WTC11 (cell line): ENCODE results near the gene PPARA. TPM values are rescaled to one million over a fixed set of nuclear protein-coding genes. Genes with fewer than 3 reads are reported as not detected.

ENCODE experiments used
- ATAC-seq: fragments of 200-7000 bp; cut with Tn5 transposase; 2 replicates; pipeline ENCODE4 v1.10.0; 2021; ENCODE audit warnings: mild to moderate bottlenecking, moderate library complexity
- CTCF ChIA-PET: fragments of 300-600 bp; sonication (Branson Sonifier 250); formaldehyde crosslinking; loops from one replicate; lab custom pipeline; 2021; ENCODE audit warnings: antibody characterized with exemption; lab: Charles Lee
- POLR2A ChIA-PET: fragments of 350-600 bp; sonication (Branson Sonifier 250); formaldehyde crosslinking; loops from one replicate; lab custom pipeline; 2021; ENCODE audit warnings: antibody characterized with exemption; lab: Charles Lee
- DNase-seq: peaks from one replicate; pipeline ENCODE4 v3.0.0; 2021; ENCODE audit warnings: low spot score
- H3K27ac Mint-ChIP-seq: 2 replicates; pipeline ENCODE4 v1.8.0; 2021; ENCODE audit warnings: mixed read lengths
- H3K27me3 Mint-ChIP-seq: 2 replicates; pipeline ENCODE4 v1.8.0; 2021; ENCODE audit warnings: low read depth, mild to moderate bottlenecking, moderate library complexity, mixed read lengths
- H3K36me3 Mint-ChIP-seq: 2 replicates; pipeline ENCODE4 v1.8.0; 2021; ENCODE audit warnings: mixed read lengths
- H3K4me1 Mint-ChIP-seq: 2 replicates; pipeline ENCODE4 v1.8.0; 2022; ENCODE audit warnings: mixed read lengths
- H3K4me3 Mint-ChIP-seq: 2 replicates; pipeline ENCODE4 v1.8.0; 2021; ENCODE audit warnings: mild to moderate bottlenecking, moderate library complexity, mixed read lengths
- H3K9me3 Mint-ChIP-seq: 2 replicates; pipeline ENCODE4 v1.8.0; 2021; ENCODE audit warnings: mixed read lengths
- ATF2 ChIP-seq: sonication (generic); formaldehyde crosslinking; IDR thresholded peaks from 2 replicates; pipeline ENCODE4 v1.8.1; 2022; ENCODE audit warnings: low read depth, missing genetic modification reagents, borderline replicate concordance
- ATF6 ChIP-seq: sonication (generic); formaldehyde crosslinking; IDR thresholded peaks from 2 replicates; pipeline ENCODE4 v1.8.1; 2023; ENCODE audit warnings: mild to moderate bottlenecking, missing genetic modification reagents
- CDX4 ChIP-seq: fragments of 250-450 bp; sonication (Bioruptor Pico); IDR thresholded peaks from 2 replicates; pipeline ENCODE4 v1.9.0; 2021; ENCODE audit warnings: moderate library complexity, mild to moderate bottlenecking, inconsistent platforms, borderline replicate concordance
- CREB1 ChIP-seq: sonication (generic); formaldehyde crosslinking; IDR thresholded peaks from 2 replicates; pipeline ENCODE4 v1.8.0; 2023; ENCODE audit warnings: mild to moderate bottlenecking, missing genetic modification reagents
- CREM ChIP-seq: sonication (generic); formaldehyde crosslinking; IDR thresholded peaks from 2 replicates; pipeline ENCODE4 v1.8.1; 2022; ENCODE audit warnings: mild to moderate bottlenecking, missing genetic modification reagents, moderate library complexity
- ELF4 ChIP-seq: sonication (generic); formaldehyde crosslinking; IDR thresholded peaks from 2 replicates; pipeline ENCODE4 v1.8.1; 2022; ENCODE audit warnings: low read depth, mild to moderate bottlenecking, moderate library complexity, missing genetic modification reagents
- FOXJ3 ChIP-seq: sonication (generic); formaldehyde crosslinking; IDR thresholded peaks from 2 replicates; pipeline ENCODE4 v1.9.0; 2021; ENCODE audit warnings: missing genetic modification reagents, mild to moderate bottlenecking, borderline replicate concordance
- FOXK1 ChIP-seq: sonication (generic); formaldehyde crosslinking; IDR thresholded peaks from 2 replicates; pipeline ENCODE4 v1.8.0; 2022; ENCODE audit warnings: mild to moderate bottlenecking, moderate library complexity, missing genetic modification reagents
- GABPB1 ChIP-seq: sonication (generic); formaldehyde crosslinking; IDR thresholded peaks from 2 replicates; pipeline ENCODE4 v1.8.1; 2023; ENCODE audit warnings: mild to moderate bottlenecking, missing genetic modification reagents
- GRHL2 ChIP-seq: fragments of 250-450 bp; sonication (Bioruptor Pico); IDR thresholded peaks from 2 replicates; pipeline ENCODE4 v1.8.0; 2022; ENCODE audit warnings: mild to moderate bottlenecking, moderate library complexity; ENCODE audit not compliant: insufficient replicate concordance, severe bottlenecking
- GTF2I ChIP-seq: fragments of 250-450 bp; sonication (Bioruptor Pico); conservative IDR thresholded peaks from 2 replicates; pipeline ENCODE4 v1.4.0; 2021; ENCODE audit warnings: mild to moderate bottlenecking
- HMGA2 ChIP-seq: fragments of 250-450 bp; sonication (Bioruptor Pico); IDR thresholded peaks from 2 replicates; pipeline ENCODE4 v1.4.0; 2021; ENCODE audit warnings: mild to moderate bottlenecking, moderate library complexity
- IRF1 ChIP-seq: sonication (generic); formaldehyde crosslinking; IDR thresholded peaks from 2 replicates; pipeline ENCODE4 v1.8.0; 2023; ENCODE audit warnings: missing genetic modification reagents
- MLX ChIP-seq: sonication (generic); formaldehyde crosslinking; IDR thresholded peaks from 2 replicates; pipeline ENCODE4 v1.8.1; 2023; ENCODE audit warnings: mild to moderate bottlenecking, missing genetic modification reagents, moderate library complexity
- MYBL2 ChIP-seq: sonication (generic); formaldehyde crosslinking; IDR thresholded peaks from 2 replicates; pipeline ENCODE4 v1.8.1; 2023; ENCODE audit warnings: mild to moderate bottlenecking, moderate library complexity, missing genetic modification reagents
- NFYB ChIP-seq: sonication (generic); formaldehyde crosslinking; conservative IDR thresholded peaks from 2 replicates; pipeline ENCODE4 v1.8.0; 2022; ENCODE audit warnings: low read depth, missing genetic modification reagents
- SMAD3 ChIP-seq: sonication (generic); formaldehyde crosslinking; IDR thresholded peaks from 2 replicates; pipeline ENCODE4 v1.8.0; 2022; ENCODE audit warnings: missing genetic modification reagents, mild to moderate bottlenecking, borderline replicate concordance
- TP53 ChIP-seq: sonication (generic); formaldehyde crosslinking; IDR thresholded peaks from 2 replicates; pipeline ENCODE4 v1.8.1; 2023; ENCODE audit warnings: mild to moderate bottlenecking, missing genetic modification reagents
- ZNF121 ChIP-seq: sonication (generic); formaldehyde crosslinking; IDR thresholded peaks from 2 replicates; pipeline ENCODE4 v1.8.0; 2023; ENCODE audit warnings: missing genetic modification reagents
- ZNF138 ChIP-seq: sonication (generic); formaldehyde crosslinking; conservative IDR thresholded peaks from 2 replicates; pipeline ENCODE4 v1.8.1; 2022; ENCODE audit warnings: mild to moderate bottlenecking, moderate library complexity, missing genetic modification reagents
- ZNF317 ChIP-seq: sonication (generic); formaldehyde crosslinking; IDR thresholded peaks from 2 replicates; pipeline ENCODE4 v1.8.1; 2023; ENCODE audit warnings: low read depth, mild to moderate bottlenecking, moderate library complexity, missing genetic modification reagents, borderline replicate concordance
- ZNF423 ChIP-seq: fragments of 250-450 bp; sonication (Bioruptor Pico); IDR thresholded peaks from 2 replicates; pipeline ENCODE4 v2.1.2; 2022; ENCODE audit warnings: mild to moderate bottlenecking, moderate library complexity
- total RNA-seq: library from RNA; stranded (reverse); gene quantifications from 3 replicates; pipeline ENCODE4 v1.2.3, GENCODE V29; 2021

Gene PPARA
- total RNA-seq, 1 experiment from 2014 or later = 9.3 TPM

GRCh38 chr22:46173152-46173551 lies 22.8 kb downstream of the PPARA start:
- POLR2A ChIA-PET = no interaction called here
- CTCF ChIA-PET = interaction anchor here (1.0 to 1.4 kb wide), 2 partner anchors 56 to 167 kb away, joined by 3 read pairs; no protein-coding TSS in a partner anchor
- H3K4me3 Mint-ChIP-seq = no peak overlapping the region
- no peak for DNase-seq
- no peak overlapping the region for H3K27ac Mint-ChIP-seq
- TF ChIP-seq ATF2 (CRISPR knock-in tag) (no peak), CREB1 (CRISPR knock-in tag) (no peak)
- TF ChIP-seq, all 79 proteins: peak for 0
- Mint-ChIP-seq H3K27me3 (no peaks in the 10 kb centered on the region; the same call in none of the 2 replicates), H3K36me3 (peaks cover 7% of the 10 kb centered on the region), H3K4me1 (no peaks in the 10 kb centered on the region), H3K9me3 (peaks cover 18% of the 10 kb centered on the region)
- no peak for ATAC-seq

GRCh38 chr22:46175631-46176030 lies 25.3 kb downstream of the PPARA start:
- Mint-ChIP-seq H3K9me3 (peaks cover 42% of the 10 kb centered on the region), H3K4me1 (no peaks in the 10 kb centered on the region), H3K36me3 (peaks cover 28% of the 10 kb centered on the region), H3K27ac (no peak overlapping the region), H3K27me3 (peaks cover 4% of the 10 kb centered on the region), H3K4me3 (no peak overlapping the region)
- CTCF ChIA-PET = no interaction called here
- POLR2A ChIA-PET = no interaction called here
- no peak for ATAC-seq
- DNase-seq = no peak
- TF ChIP-seq CDX4 (no peak), ZNF317 (CRISPR knock-in tag) (no peak), ZNF121 (CRISPR knock-in tag) (no peak), GRHL2 (CRISPR knock-in tag) (no peak), ATF6 (CRISPR knock-in tag) (no peak), GABPB1 (CRISPR knock-in tag) (no peak), FOXK1 (CRISPR knock-in tag) (no peak), GTF2I (CRISPR knock-in tag) (no peak)
- TF ChIP-seq, all 79 proteins: peak for 0

GRCh38 chr22:46176508-46177003 lies 26.2 kb downstream of the PPARA start:
- no peak overlapping the region for H3K27ac Mint-ChIP-seq

More at GRCh38 chr22:46176508-46177003, 26.2 kb downstream of the PPARA start:
- ATAC-seq = no peak
- Mint-ChIP-seq H3K4me3 (no peak overlapping the region), H3K4me1 (no peaks in the 10 kb centered on the region), H3K27me3 (peaks cover 4% of the 10 kb centered on the region), H3K9me3 (peaks cover 51% of the 10 kb centered on the region), H3K36me3 (peaks cover 38% of the 10 kb centered on the region)
- ChIA-PET POLR2A (no interaction called here), CTCF (no interaction called here)
- no peak for DNase-seq
- TF ChIP-seq ZNF423 (CRISPR knock-in tag) (no peak), MYBL2 (CRISPR knock-in tag) (no peak), IRF1 (no peak), GRHL2 (CRISPR knock-in tag) (no peak), ELF4 (CRISPR knock-in tag) (no peak), CREM (CRISPR knock-in tag) (no peak), NFYB (CRISPR knock-in tag) (no peak), SMAD3 (no peak), ATF6 (CRISPR knock-in tag) (no peak), ZNF138 (CRISPR knock-in tag) (no peak), CREB1 (CRISPR knock-in tag) (no peak), MLX (CRISPR knock-in tag) (no peak), TP53 (no peak), HMGA2 (CRISPR knock-in tag) (no peak), CDX4 (no peak), FOXJ3 (CRISPR knock-in tag) (no peak)
